Measurements from ENCODE around the gene ARMH4.

DNA sequence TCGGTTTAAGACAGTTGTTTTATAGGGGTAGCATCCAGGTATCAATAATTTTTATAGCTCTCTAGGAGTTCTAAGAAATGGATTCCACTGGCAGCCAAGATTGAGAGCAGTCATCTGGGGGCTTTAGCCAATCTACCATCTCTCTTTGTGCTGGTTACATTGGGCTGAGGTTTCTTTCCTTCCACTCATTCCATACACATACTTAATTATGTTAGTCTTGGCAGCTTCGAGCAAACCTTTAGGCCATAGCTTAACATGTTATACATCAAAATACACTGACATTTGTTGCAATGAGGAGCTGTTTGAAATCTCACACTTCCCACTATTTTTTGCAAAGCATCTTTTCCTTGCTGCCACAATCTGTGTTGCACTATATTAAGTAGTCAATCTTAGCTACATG, 63.1 kb downstream of the ARMH4 start:
- TF ChIP-seq, protein P1, sequence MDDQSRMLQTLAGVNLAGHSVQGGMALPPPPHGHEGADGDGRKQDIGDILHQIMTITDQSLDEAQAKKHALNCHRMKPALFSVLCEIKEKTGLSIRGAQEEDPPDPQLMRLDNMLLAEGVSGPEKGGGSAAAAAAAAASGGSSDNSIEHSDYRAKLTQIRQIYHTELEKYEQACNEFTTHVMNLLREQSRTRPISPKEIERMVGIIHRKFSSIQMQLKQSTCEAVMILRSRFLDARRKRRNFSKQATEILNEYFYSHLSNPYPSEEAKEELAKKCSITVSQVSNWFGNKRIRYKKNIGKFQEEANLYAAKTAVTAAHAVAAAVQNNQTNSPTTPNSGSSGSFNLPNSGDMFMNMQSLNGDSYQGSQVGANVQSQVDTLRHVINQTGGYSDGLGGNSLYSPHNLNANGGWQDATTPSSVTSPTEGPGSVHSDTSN (IDR thresholded peaks at IDR 0.05; ENCODE audit: insufficient replicate concordance, low read depth, low read length) = no peak
- TF ChIP-seq SUZ12 (IDR thresholded peaks at IDR 0.05; ENCODE audit: unreplicated experiment) = no peak
- TF ChIP-seq, protein P2, sequence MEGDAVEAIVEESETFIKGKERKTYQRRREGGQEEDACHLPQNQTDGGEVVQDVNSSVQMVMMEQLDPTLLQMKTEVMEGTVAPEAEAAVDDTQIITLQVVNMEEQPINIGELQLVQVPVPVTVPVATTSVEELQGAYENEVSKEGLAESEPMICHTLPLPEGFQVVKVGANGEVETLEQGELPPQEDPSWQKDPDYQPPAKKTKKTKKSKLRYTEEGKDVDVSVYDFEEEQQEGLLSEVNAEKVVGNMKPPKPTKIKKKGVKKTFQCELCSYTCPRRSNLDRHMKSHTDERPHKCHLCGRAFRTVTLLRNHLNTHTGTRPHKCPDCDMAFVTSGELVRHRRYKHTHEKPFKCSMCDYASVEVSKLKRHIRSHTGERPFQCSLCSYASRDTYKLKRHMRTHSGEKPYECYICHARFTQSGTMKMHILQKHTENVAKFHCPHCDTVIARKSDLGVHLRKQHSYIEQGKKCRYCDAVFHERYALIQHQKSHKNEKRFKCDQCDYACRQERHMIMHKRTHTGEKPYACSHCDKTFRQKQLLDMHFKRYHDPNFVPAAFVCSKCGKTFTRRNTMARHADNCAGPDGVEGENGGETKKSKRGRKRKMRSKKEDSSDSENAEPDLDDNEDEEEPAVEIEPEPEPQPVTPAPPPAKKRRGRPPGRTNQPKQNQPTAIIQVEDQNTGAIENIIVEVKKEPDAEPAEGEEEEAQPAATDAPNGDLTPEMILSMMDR (IDR thresholded peaks at IDR 0.05 in 2 of 3, conservative IDR thresholded peaks at IDR 0.05 in 1 of 3; ENCODE audit: control insufficient read depth in 2 of 3, extremely low read depth in 1 of 3, insufficient read depth in 1 of 3, low read depth in 3 of 3, low read length in 3 of 3) = no peak
